ENCODE data around the gene UTP4.

Gene UTP4

DNA sequence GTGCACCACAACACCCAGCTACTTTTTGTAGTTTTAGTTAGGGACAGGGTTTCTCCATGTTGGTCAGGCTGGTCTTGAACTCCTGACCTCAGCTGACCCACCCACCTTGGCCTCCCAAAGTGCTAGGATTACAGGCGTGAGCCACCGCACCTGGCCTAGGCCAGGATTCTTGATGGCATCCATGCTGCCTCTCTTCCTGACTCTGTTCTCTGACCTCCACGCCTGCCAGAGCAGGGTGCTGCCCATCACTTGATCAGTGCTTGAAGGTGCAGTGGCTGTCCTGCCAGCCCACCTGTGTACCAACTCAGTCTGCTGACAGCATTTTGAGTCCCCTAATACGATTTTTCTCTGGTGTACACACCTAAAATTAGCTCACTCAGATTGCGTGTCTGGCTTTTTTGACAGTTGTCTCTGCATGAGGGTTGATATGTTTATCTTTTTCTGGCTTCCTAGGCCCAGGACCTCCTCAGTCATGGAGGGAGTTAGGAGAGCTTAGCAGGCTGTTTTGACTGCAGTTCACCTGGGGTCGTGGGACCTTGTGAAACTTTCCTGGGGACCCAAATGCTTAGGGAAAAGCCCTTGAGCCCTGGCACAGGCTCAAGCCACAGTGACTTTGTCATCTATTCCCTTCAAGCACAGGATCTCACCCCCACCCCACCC, 21.1 kb upstream of the UTP4 start:
- H3K9me3 ChIP-seq (ENCODE audit: control insufficient read depth, insufficient read depth, low read length) = no peaks in the 10 kb centered on the region
- no peak overlapping the region for H3K27ac ChIP-seq (ENCODE audit: low read length)
- DNase-seq (ENCODE audit: low read depth, low spot score) = no peak
- WGBS (ENCODE audit: insufficient coverage, insufficient read length) = no CpG with 5 or more reads among the region's 6 CpGs
- peaks cover 2% of the 10 kb centered on the region; the same call in 1 of the 2 replicates for H3K4me1 ChIP-seq (ENCODE audit: control insufficient read depth, insufficient read depth, low read length)
- H3K27me3 ChIP-seq (ENCODE audit: control insufficient read depth, insufficient read depth, low read length) = no peaks in the 10 kb centered on the region
- H3K4me3 ChIP-seq (ENCODE audit: low read length) = no peak overlapping the region
- peaks cover 41% of the 10 kb centered on the region for H3K36me3 ChIP-seq (ENCODE audit: control insufficient read depth, insufficient read depth, low read length)

DNA sequence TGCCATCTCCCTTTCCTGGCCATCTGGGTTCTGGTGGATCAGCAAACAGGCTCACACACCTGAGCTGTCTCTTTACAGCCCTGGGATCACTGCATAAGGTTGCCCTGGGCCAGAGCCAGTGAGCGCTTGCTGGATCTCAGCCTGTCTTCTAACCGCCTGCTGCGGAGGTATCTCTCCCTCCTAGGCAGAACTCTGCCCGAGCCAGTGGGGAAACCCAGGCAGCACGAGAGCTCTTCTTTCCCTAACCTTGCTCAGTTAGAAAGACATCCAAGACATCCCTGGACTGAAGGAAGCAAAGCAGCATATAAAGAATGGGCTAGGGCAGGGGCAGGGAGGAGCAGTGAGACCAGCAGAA, 20.6 kb upstream of the UTP4 start:
- DNase-seq (ENCODE audit: low read depth, low spot score) = no peak
- Histone ChIP-seq H3K4me1 (ENCODE audit: control insufficient read depth, insufficient read depth, low read length) (peaks cover 2% of the 10 kb centered on the region; the same call in 1 of the 2 replicates), H3K36me3 (ENCODE audit: control insufficient read depth, insufficient read depth, low read length) (peaks cover 44% of the 10 kb centered on the region), H3K27me3 (ENCODE audit: control insufficient read depth, insufficient read depth, low read length) (no peaks in the 10 kb centered on the region), H3K4me3 (ENCODE audit: low read length) (no peak overlapping the region), H3K27ac (ENCODE audit: low read length) (no peak overlapping the region), H3K9me3 (ENCODE audit: control insufficient read depth, insufficient read depth, low read length) (no peaks in the 10 kb centered on the region)
- no CpG with 5 or more reads among the region's 5 CpGs for WGBS (ENCODE audit: insufficient coverage, insufficient read length)

DNA sequence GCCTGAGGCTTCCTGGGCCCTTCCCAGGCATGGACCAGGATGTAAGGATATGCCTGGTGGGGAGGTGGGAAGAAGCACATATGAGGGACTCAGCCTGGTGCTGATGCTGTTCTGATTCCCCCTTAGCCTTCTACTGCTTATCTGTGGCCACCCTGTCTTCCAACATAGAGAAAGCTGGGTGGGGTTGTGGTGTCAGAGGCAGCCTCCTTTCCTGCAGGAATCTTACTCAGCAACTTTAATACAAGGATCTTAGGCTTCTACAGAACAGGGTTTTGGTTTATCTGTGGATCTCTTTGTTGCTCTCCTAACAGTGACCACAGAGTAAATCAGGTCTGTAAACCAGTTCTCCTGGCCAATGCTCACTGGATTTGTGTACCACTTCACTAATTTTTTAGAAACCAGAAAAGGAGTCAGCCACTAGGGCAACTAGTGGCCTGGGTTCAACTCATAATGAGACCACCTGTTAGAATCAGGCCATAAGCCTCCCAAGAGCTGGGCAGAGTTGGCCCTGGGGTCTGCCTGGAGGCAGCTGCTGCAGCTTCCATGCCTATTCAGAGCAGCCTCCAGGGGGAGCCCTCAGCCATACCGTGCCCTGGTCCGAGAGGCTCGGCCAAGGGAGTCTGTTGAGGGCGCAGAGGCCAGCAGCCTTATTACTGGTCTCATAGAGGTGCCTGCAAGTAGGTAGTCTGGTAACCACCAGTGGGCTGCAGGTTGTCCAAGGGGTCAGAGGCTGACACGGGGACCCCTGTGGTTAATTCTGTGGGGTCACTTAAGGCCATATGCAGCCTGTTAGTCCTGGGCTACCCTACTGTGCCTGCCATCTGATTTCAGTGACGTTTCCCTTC, 19.9 kb upstream of the UTP4 start:
- Histone ChIP-seq H3K36me3 (ENCODE audit: control insufficient read depth, insufficient read depth, low read length) (peaks cover 46% of the 10 kb centered on the region), H3K9me3 (ENCODE audit: control insufficient read depth, insufficient read depth, low read length) (no peaks in the 10 kb centered on the region), H3K27me3 (ENCODE audit: control insufficient read depth, insufficient read depth, low read length) (no peaks in the 10 kb centered on the region), H3K4me3 (ENCODE audit: low read length) (no peak overlapping the region), H3K4me1 (ENCODE audit: control insufficient read depth, insufficient read depth, low read length) (peaks cover 2% of the 10 kb centered on the region; the same call in 1 of the 2 replicates), H3K27ac (ENCODE audit: low read length) (no peak overlapping the region)
- no CpG with 5 or more reads among the region's 6 CpGs for WGBS (ENCODE audit: insufficient coverage, insufficient read length)
- no peak for DNase-seq (ENCODE audit: low read depth, low spot score)

DNA sequence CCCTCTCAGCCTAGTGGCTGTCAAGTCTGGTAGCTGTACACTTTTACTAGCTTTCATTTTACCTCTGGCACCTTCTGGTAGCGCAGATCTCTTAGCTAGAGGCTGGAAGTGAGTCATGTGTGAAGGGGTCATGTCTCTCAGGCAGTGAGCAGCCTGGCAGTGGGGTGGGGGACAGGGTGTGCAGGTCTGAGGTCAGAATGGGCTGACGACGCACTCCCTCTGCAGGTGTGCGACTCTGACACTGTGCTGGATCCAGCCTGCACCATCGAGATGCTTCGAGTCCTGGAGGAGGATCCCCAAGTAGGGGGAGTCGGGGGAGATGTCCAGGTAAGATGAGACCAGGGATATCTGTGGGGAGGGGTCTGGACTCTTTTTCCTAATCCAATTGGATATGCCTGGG, 19.2 kb upstream of the UTP4 start:
- peaks cover 50% of the 10 kb centered on the region for H3K36me3 ChIP-seq (ENCODE audit: control insufficient read depth, insufficient read depth, low read length)
- no CpG with 5 or more reads among the region's 7 CpGs for WGBS (ENCODE audit: insufficient coverage, insufficient read length)
- H3K4me1 ChIP-seq (ENCODE audit: control insufficient read depth, insufficient read depth, low read length) = peaks cover 2% of the 10 kb centered on the region; the same call in 1 of the 2 replicates
- H3K27ac ChIP-seq (ENCODE audit: low read length) = no peak overlapping the region
- no peak for DNase-seq (ENCODE audit: low read depth, low spot score)
- no peaks in the 10 kb centered on the region for H3K9me3 ChIP-seq (ENCODE audit: control insufficient read depth, insufficient read depth, low read length)
- H3K27me3 ChIP-seq (ENCODE audit: control insufficient read depth, insufficient read depth, low read length) = no peaks in the 10 kb centered on the region
- H3K4me3 ChIP-seq (ENCODE audit: low read length) = no peak overlapping the region

DNA sequence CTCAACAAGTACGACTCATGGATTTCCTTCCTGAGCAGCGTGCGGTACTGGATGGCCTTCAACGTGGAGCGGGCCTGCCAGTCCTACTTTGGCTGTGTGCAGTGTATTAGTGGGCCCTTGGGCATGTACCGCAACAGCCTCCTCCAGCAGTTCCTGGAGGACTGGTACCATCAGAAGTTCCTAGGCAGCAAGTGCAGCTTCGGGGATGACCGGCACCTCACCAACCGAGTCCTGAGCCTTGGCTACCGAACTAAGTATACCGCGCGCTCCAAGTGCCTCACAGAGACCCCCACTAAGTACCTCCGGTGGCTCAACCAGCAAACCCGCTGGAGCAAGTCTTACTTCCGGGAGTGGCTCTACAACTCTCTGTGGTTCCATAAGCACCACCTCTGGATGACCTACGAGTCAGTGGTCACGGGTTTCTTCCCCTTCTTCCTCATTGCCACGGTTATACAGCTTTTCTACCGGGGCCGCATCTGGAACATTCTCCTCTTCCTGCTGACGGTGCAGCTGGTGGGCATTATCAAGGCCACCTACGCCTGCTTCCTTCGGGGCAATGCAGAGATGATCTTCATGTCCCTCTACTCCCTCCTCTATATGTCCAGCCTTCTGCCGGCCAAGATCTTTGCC, 18.0 kb upstream of the UTP4 start:
- no peak overlapping the region for H3K4me3 ChIP-seq (ENCODE audit: low read length)
- no peak overlapping the region for H3K27ac ChIP-seq (ENCODE audit: low read length)
- no peak for DNase-seq (ENCODE audit: low read depth, low spot score)
- H3K9me3 ChIP-seq (ENCODE audit: control insufficient read depth, insufficient read depth, low read length) = no peaks in the 10 kb centered on the region
- no CpG with 5 or more reads among the region's 25 CpGs for WGBS (ENCODE audit: insufficient coverage, insufficient read length)
- H3K36me3 ChIP-seq (ENCODE audit: control insufficient read depth, insufficient read depth, low read length) = peaks cover 55% of the 10 kb centered on the region
- H3K27me3 ChIP-seq (ENCODE audit: control insufficient read depth, insufficient read depth, low read length) = no peaks in the 10 kb centered on the region
- no peaks in the 10 kb centered on the region for H3K4me1 ChIP-seq (ENCODE audit: control insufficient read depth, insufficient read depth, low read length)

DNA sequence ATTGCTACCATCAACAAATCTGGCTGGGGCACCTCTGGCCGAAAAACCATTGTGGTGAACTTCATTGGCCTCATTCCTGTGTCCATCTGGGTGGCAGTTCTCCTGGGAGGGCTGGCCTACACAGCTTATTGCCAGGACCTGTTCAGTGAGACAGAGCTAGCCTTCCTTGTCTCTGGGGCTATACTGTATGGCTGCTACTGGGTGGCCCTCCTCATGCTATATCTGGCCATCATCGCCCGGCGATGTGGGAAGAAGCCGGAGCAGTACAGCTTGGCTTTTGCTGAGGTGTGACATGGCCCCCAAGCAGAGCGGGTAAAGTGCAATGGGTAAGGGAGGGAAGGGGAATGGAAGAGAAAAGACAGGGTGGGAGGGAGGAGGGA, 17.5 kb upstream of the UTP4 start:
- Histone ChIP-seq H3K4me1 (ENCODE audit: control insufficient read depth, insufficient read depth, low read length) (no peaks in the 10 kb centered on the region), H3K36me3 (ENCODE audit: control insufficient read depth, insufficient read depth, low read length) (peaks cover 50% of the 10 kb centered on the region), H3K4me3 (ENCODE audit: low read length) (no peak overlapping the region), H3K27me3 (ENCODE audit: control insufficient read depth, insufficient read depth, low read length) (no peaks in the 10 kb centered on the region), H3K9me3 (ENCODE audit: control insufficient read depth, insufficient read depth, low read length) (no peaks in the 10 kb centered on the region), H3K27ac (ENCODE audit: low read length) (no peak overlapping the region)
- WGBS (ENCODE audit: insufficient coverage, insufficient read length) = no CpG with 5 or more reads among the region's 6 CpGs
- DNase-seq (ENCODE audit: low read depth, low spot score) = no peak

DNA sequence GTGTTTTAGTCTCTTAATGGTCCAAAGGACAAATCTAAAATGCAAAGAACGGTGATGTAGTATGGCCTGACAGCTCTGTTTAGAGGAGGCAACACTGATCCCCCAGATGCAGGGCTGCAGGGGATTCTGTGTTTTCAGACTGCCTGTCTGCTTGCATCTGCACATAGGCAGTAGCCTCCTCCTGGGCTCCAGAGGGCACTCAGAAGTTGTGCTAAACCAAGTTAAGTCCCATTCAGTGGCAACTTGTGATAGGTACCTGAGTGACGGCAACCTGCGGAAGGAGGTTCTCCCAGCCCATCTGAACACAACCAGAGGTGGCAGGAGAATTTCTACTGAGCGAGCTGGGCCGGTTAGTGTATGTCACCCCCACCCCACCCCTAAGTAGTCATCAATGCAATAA, 17.1 kb upstream of the UTP4 start:
- WGBS (ENCODE audit: insufficient coverage, insufficient read length) = no CpG with 5 or more reads among the region's 5 CpGs
- Histone ChIP-seq H3K27ac (ENCODE audit: low read length) (no peak overlapping the region), H3K9me3 (ENCODE audit: control insufficient read depth, insufficient read depth, low read length) (no peaks in the 10 kb centered on the region), H3K27me3 (ENCODE audit: control insufficient read depth, insufficient read depth, low read length) (no peaks in the 10 kb centered on the region), H3K4me1 (ENCODE audit: control insufficient read depth, insufficient read depth, low read length) (no peaks in the 10 kb centered on the region), H3K4me3 (ENCODE audit: low read length) (no peak overlapping the region), H3K36me3 (ENCODE audit: control insufficient read depth, insufficient read depth, low read length) (peaks cover 53% of the 10 kb centered on the region)
- no peak for DNase-seq (ENCODE audit: low read depth, low spot score)

DNA sequence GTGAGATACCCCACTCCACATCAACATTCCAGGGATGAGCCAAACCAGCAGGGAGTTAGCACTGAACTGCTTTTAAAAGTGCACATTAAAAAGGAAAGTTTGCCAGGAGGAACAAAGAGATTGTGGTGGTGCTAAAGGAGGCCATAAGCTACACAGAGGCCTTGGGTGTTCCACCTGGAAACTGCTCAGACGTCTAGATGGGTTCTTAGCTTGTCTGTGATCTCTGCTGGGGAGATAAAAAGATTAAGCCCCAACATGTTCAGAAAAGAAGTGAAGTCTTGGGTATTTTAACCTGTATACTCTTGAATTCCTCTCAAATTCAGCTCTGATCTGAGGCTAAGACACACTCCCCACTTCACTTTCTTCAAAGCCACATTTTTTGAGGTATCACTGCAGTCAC, 16.6 kb upstream of the UTP4 start:
- DNase-seq (ENCODE audit: low read depth, low spot score) = no peak
- Histone ChIP-seq H3K9me3 (ENCODE audit: control insufficient read depth, insufficient read depth, low read length) (no peaks in the 10 kb centered on the region), H3K27me3 (ENCODE audit: control insufficient read depth, insufficient read depth, low read length) (no peaks in the 10 kb centered on the region), H3K27ac (ENCODE audit: low read length) (no peak overlapping the region), H3K36me3 (ENCODE audit: control insufficient read depth, insufficient read depth, low read length) (peaks cover 50% of the 10 kb centered on the region), H3K4me1 (ENCODE audit: control insufficient read depth, insufficient read depth, low read length) (no peaks in the 10 kb centered on the region), H3K4me3 (ENCODE audit: low read length) (no peak overlapping the region)
- no CpG with 5 or more reads among the region's 1 CpG for WGBS (ENCODE audit: insufficient coverage, insufficient read length)

DNA sequence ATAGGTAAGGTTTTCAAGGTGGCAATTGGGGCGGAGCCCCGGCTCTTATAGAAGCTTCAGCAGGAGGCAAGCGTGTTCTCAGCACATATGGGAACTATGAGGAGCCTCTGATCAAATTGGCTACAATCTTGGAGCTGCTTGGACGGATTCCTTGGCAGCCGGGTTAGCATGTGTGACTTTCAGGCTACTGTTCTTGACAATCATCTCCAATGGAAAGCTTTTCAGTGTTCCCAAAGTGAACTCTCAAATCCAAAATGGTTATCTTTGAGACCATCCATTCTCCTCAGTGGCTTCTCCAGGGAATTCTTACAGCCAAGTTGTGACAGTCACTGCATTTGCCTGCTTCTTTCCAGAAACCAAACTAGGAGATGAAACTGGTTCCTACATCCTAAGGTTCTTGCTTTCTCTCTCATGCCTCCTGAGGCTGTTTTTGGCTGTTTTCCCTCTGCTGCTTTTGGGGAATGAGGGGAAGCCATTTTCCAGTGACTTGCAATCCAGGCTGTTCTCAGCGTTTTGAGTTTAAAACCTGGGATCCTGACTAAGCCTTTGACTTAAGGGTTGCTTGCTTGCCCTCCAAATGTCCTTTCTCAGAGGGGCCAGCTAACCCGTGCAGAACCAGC, 16.1 kb upstream of the UTP4 start:
- no peak for DNase-seq (ENCODE audit: low read depth, low spot score)
- no peaks in the 10 kb centered on the region for H3K27me3 ChIP-seq (ENCODE audit: control insufficient read depth, insufficient read depth, low read length)
- H3K9me3 ChIP-seq (ENCODE audit: control insufficient read depth, insufficient read depth, low read length) = no peaks in the 10 kb centered on the region
- no peak overlapping the region for H3K4me3 ChIP-seq (ENCODE audit: low read length)
- H3K36me3 ChIP-seq (ENCODE audit: control insufficient read depth, insufficient read depth, low read length) = peaks cover 51% of the 10 kb centered on the region
- WGBS (ENCODE audit: insufficient coverage, insufficient read length) = no CpG with 5 or more reads among the region's 7 CpGs
- H3K4me1 ChIP-seq (ENCODE audit: control insufficient read depth, insufficient read depth, low read length) = no peaks in the 10 kb centered on the region
- H3K27ac ChIP-seq (ENCODE audit: low read length) = no peak overlapping the region

DNA sequence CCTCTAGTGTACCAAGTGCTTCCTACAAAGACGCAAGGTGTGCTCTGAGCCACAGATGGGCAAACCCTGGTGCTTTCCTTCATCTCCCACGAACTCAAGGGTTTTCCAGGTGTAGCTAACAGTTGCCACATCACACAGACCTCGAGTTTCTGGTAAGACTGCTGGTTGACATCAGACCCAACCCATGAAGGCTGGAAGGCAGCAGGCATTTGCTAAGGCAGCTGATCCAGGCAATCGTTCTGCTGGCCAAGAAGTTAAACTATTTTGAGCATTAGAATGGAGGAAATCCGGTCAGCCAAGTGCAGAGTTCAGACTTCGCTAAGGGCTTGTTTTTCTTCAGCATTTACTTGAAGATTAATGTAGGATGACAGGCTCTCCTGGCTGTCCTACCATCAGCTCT, 15.5 kb upstream of the UTP4 start:
- Histone ChIP-seq H3K27me3 (ENCODE audit: control insufficient read depth, insufficient read depth, low read length) (no peaks in the 10 kb centered on the region), H3K27ac (ENCODE audit: low read length) (no peak overlapping the region), H3K4me1 (ENCODE audit: control insufficient read depth, insufficient read depth, low read length) (no peaks in the 10 kb centered on the region), H3K9me3 (ENCODE audit: control insufficient read depth, insufficient read depth, low read length) (no peaks in the 10 kb centered on the region), H3K4me3 (ENCODE audit: low read length) (no peak overlapping the region), H3K36me3 (ENCODE audit: control insufficient read depth, insufficient read depth, low read length) (peaks cover 50% of the 10 kb centered on the region)
- no peak for DNase-seq (ENCODE audit: low read depth, low spot score)
- no CpG with 5 or more reads among the region's 6 CpGs for WGBS (ENCODE audit: insufficient coverage, insufficient read length)
